AG04450 (cell line): ENCODE measurements around the gene SYDE2. TPM values are rescaled to one million over a fixed set of nuclear protein-coding genes. Genes with fewer than 3 reads are reported as not detected.

ENCODE experiments used
- CTCF ChIA-PET: fragments of 300-600, 350-600 bp; formaldehyde crosslinking; extraction: SDS; loops from one replicate; lab custom pipeline; 2022; ENCODE audit warnings: antibody characterized with exemption, inconsistent platforms; lab: Charles Lee
- POLR2A ChIA-PET: fragments of 350-600 bp; formaldehyde crosslinking; extraction: SDS; loops from one replicate; lab custom pipeline; 2021; ENCODE audit warnings: antibody characterized with exemption, inconsistent platforms; lab: Yijun Ruan, JAX
- DNase-seq: peaks from one replicate; pipeline ENCODE4 v3.0.0-alpha.2; 2011; ENCODE audit warnings: low read depth, low spot score
- H3K27ac ChIP-seq: one replicate; pipeline ENCODE4 v1.5.1; 2012; ENCODE audit warnings: low read depth, low read length, control low read depth
- H3K27me3 ChIP-seq: one replicate; pipeline ENCODE4 v1.6.0; 2012; ENCODE audit warnings: low read length; ENCODE audit not compliant: control insufficient read depth, insufficient read depth
- H3K4me3 ChIP-seq: 2 replicates; pipeline ENCODE4 v1.5.1; 2011; ENCODE audit warnings: mild to moderate bottlenecking, low read depth, low read length, control low read depth
- H3K9me3 ChIP-seq: 2 replicates; pipeline ENCODE4 v1.5.1; 2012; ENCODE audit warnings: low read length; ENCODE audit not compliant: control insufficient read depth, insufficient read depth
- polyA plus RNA-seq: library from polyadenylated mRNA; depleted of rRNA; stranded (reverse); fragments of >200 nt; gene quantifications from 2 replicates; pipeline ENCODE4 v1.2.3, GENCODE V29; 2011
- TF ChIP-seq, protein P1 (sequence below): IDR thresholded peaks from 2 replicates; pipeline ENCODE4 v1.5.1; 2011; ENCODE audit warnings: low read depth, low read length, control low read depth, inconsistent platforms

The SYDE2 gene
- polyA plus RNA-seq, 1 experiment, result 5.7 TPM

DNA sequence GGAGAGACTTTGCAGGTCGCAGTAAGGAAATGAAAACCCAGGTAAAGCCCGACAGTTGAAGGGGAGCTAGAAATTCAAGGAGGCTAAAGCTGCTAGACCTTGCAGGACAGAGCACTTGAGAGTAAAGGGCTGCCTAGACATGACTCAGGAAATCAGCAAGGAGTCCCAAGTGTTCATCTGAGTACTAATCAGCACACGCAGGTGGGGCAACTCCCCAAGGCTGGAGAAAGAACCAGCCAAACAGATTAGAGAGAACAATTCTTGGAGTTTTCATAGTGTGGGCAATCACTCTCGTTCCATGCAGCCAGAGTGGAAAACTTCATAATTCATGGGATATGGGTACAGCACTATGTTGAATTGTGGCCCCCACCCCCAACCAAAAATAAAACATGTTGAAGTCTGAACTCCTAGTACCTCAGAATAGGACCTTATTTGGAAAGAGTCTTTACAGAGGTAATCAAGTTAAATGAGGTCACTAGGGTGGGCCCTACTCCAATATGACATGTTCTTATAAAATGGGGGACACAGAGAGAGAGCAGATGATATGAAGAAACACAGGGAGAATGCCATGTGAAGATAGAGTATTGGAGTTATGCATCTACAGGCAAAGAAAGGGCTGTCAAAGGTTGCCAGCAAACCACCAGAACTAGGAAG, 28.0 kb downstream of the SYDE2 start:
- Histone ChIP-seq H3K4me3 (no peak overlapping the region), H3K27ac (no peak overlapping the region), H3K9me3 (no peaks in the 10 kb centered on the region), H3K27me3 (no peaks in the 10 kb centered on the region)
- TF ChIP-seq, protein P1, sequence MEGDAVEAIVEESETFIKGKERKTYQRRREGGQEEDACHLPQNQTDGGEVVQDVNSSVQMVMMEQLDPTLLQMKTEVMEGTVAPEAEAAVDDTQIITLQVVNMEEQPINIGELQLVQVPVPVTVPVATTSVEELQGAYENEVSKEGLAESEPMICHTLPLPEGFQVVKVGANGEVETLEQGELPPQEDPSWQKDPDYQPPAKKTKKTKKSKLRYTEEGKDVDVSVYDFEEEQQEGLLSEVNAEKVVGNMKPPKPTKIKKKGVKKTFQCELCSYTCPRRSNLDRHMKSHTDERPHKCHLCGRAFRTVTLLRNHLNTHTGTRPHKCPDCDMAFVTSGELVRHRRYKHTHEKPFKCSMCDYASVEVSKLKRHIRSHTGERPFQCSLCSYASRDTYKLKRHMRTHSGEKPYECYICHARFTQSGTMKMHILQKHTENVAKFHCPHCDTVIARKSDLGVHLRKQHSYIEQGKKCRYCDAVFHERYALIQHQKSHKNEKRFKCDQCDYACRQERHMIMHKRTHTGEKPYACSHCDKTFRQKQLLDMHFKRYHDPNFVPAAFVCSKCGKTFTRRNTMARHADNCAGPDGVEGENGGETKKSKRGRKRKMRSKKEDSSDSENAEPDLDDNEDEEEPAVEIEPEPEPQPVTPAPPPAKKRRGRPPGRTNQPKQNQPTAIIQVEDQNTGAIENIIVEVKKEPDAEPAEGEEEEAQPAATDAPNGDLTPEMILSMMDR, result no peak
- ChIA-PET POLR2A (no interaction called here), CTCF (interaction anchor here (2.0 kb wide), 1 partner anchor 87 kb away, joined by 8 read pairs; the partner anchor contains the start of gene C1orf52)
- no peak for DNase-seq

DNA sequence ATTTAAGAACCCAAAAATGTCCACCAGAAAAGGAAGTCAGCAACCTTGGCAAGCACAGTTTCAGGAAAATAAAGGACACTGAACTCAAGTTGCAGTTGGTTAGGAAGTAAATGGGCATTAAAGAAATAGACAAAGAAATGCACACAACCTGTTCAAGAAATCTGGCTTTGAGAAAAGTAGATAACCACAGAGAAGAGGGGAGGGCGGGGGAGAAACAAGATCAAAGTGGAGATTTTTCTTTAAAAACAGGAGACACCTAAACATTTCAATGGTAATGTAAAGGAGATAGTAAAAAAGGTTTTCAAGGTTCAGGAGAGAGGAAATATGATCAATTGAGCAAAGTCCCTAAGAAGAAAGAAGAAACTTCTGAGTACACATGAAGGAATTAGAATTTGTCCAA, 29.1 kb downstream of the SYDE2 start:
- POLR2A ChIA-PET, result no interaction called here
- CTCF ChIA-PET, result no interaction called here

DNA sequence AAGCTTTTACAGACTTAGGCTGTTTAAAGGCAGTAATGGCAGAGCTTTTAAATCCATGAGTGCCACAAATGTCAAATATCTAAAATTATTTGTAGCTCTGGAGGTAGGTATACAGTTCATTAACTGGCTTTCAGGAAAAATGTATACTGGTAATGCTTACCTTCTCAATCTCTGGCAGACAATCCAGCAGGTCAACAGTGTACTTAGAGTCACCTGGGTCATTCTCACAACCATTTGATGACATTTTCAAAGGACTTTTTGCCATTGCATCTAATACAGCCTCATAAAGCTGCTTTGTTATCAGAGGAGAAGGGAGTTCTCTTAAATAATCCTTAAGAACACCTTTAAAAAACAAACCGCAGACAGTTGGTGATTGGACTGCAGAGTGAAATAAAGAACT, 31.9 kb downstream of the SYDE2 start:
- no peak overlapping the region for H3K27ac ChIP-seq
- no peaks in the 10 kb centered on the region for H3K9me3 ChIP-seq
- ChIA-PET POLR2A (no interaction called here), CTCF (interaction anchor here (1.4 to 5.3 kb wide), 3 partner anchors 85 to 224 kb away, joined by 4 to 34 read pairs (median 6); partner anchors contain the start of gene C1orf52)
- DNase-seq, result no peak
- H3K27me3 ChIP-seq, result no peaks in the 10 kb centered on the region
- TF ChIP-seq, protein P1, result no peak
- H3K4me3 ChIP-seq, result no peak overlapping the region

More for the DNA sequence above, 29.1 kb downstream of the SYDE2 start:
- H3K27me3 ChIP-seq, result no peaks in the 10 kb centered on the region
- TF ChIP-seq, protein P1, result no peak
- DNase-seq, result no peak
- H3K9me3 ChIP-seq, result no peaks in the 10 kb centered on the region
- no peak overlapping the region for H3K27ac ChIP-seq
- no peak overlapping the region for H3K4me3 ChIP-seq

DNA sequence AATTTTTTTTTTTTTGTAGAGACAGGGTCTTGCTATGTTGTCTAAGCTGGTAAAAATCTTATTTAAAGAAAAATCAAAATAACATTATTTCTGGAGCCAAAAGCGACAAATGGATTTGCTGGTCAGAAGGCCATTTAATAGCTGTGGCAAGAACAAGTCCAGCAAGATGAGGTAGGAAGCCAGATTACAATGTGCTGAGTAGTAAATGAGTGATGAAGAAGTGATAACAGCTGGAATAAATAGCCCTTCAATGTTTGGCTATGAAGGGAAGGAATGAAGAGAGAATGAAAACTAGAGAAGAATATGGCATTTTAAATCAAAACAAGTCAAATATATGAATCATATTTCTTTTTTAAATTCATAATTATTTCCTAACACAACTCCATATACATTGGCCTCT, 34.5 kb downstream of the SYDE2 start:
- Histone ChIP-seq H3K27me3 (no peaks in the 10 kb centered on the region), H3K4me3 (no peak overlapping the region), H3K9me3 (no peaks in the 10 kb centered on the region), H3K27ac (no peak overlapping the region)
- ChIA-PET POLR2A (interaction anchor here (0.7 kb wide), 1 partner anchor 36 kb away, joined by 3 read pairs; no protein-coding TSS in a partner anchor), CTCF (interaction anchor here (1.6 to 5.3 kb wide), 2 partner anchors 58 to 88 kb away, joined by 4 to 34 read pairs; no protein-coding TSS in a partner anchor)
- TF ChIP-seq, protein P1, result no peak
- no peak for DNase-seq

DNA sequence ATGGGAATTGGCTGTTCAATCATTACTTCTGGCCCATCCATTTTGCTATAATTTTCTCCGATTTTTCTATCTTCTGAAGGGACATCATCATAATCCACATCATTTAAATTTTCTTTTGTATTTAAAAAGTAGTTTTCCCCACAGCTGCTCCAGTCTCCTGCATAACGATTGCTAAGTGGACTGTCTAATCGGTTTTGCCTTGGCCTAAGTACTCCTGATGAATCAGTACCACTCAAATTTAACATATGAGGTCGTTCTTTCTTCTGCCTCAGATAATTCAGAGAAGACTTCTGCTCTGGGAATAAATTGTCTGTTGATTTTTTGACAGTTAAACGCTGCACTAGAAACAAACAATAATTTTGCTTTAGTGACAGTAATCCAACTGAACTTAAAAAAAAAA, 41.9 kb downstream of the SYDE2 start:
- Histone ChIP-seq H3K9me3 (no peaks in the 10 kb centered on the region), H3K4me3 (no peak overlapping the region), H3K27ac (no peak overlapping the region), H3K27me3 (no peaks in the 10 kb centered on the region)
- ChIA-PET POLR2A (no interaction called here), CTCF (interaction anchor here (1.7 to 2.2 kb wide), 3 partner anchors 49 to 214 kb away, joined by 5 to 11 read pairs (median 5); no protein-coding TSS in a partner anchor)
- no peak for DNase-seq
- TF ChIP-seq, protein P1, result no peak
